ENCODE measurements around the gene ANP32D.
"Not testable (repeated sequence)": the region's sequence is repeated elsewhere in the genome, so short reads cannot be mapped to it uniquely, and the experiment has no call there.

ANP32D gene

DNA sequence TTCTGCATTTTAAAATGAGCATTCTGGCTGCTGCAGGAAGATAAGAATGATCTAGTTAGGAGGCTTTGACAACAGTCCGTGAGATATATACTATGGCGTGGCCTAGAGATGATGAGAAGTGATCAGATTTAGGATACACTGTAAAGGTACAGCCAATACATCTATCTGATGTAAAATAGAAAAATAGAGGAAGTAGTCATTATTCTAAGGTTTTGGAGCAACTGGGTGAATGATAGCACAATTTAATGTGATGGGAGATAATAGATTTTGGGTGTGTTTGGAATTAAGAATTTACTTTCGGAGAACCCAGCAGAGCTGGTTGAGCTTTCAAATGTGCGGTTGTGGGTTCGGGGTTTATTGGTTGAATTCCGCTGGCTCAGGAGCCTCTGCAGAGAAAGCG, at the start of gene ANP32D:
ANP32D (plus strand) TSS at position 301 of the 400 bp plus-strand sequence. CDS start 106 bp downstream, outside the sequence.
- no peak for DNase-seq

DNA sequence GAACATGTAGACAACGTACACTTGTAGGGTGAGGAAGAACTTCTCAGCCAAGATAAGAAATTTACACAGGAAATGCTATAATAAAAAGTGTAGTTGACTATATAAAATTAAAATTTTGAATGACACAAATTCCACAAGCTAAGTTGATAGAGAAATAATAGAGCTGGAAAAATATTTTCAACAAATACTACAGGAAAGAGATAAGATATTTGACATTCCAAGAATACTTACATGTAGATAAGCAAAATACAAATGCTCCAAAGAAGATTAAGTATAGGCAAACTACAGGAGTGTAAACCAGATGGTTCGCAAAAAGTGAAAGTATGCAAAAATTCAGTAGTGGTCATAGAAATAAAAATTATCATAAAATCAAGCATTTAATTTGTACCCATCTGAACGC, 49.2 kb upstream of the ANP32D start:
- DNase-seq: no peak

DNA sequence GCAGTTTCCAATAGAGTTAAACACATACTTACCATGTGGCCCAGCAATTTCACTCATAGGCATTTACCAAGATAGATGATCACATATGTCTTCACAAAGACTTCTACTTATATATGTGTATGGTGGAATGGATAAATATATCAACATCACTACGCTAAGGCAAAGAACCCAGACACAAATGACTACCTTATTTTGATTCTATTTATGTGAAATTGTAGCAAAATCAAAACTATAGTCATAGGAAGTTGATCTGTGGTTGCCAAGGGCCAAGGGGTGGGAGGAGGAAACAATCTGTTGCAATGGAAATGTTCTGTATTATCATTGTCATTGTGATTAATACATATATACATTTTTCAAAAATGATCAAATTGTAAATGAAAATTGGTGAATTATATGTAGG, 47.7 kb upstream of the ANP32D start:
- no peak for DNase-seq

DNA sequence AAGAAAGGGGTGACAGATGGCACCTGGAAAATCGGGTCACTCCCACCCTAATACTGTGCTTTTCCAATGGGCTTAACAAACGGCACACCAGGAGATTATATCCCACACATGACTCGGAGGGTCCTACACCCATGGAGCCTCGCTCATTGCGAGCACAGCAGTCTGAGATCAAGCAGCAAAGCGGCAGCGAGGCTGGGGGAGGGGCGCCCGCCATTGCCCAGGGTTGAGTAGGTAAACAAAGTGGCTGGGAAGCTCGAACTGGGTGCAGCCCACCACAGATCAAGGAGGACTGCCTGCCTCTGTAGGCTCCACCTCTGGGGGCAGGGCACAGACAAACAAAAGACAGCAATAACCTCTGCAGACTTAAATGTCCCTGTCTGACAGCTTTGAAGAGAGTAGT, 38.3 kb upstream of the ANP32D start:
- DNase-seq: not testable (repeated sequence)

DNA sequence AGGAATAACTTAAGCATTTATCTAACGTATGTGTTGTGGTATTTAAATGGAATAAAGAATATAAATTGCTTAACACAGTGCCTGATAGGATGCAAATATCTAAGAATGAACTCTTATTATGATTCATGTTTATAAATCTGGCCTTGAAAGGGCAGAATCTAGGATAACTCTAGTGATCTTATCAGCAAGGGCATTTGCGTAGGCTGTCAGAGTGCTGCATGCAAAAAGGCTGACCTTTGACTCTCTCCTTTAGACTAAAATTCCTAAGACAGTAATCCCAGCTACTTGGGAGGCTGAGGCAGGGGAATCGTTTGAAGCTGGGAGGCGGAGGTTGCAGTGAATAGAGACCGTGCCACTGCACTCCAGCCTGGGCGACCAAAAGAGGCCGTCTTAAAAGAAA, 31.3 kb upstream of the ANP32D start:
- DNase-seq: no peak

DNA sequence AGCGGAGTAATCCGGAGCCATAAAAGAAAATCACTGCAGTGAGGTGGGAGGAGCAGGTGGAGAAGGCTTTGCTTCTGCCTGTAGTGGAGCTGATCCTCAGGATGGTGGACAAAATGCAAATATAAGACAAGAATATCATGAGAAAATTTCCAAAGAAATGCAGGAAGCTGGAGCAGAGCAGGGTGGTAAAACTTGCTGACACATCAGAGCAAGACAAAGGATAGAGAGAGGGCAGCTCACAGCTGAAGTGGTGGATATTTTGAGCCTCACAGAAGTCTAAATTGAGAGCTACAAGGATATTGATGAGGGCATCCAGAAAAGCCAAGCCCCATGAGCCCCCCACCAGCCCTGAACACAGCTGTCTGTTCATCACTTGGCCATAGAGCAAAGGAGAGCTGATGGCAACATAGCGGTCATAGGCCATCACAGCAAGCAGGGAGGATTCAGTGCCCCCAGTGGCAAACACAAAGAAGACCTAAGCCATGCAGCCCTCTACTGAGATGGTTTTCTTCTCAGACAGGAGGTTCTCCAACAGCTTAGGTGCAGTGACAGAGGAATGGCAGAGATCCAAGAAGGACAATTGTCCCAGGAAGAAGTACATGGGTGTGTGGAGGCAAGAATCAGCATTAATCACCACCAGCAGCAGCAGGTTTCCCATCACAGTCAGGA, 30.0 kb upstream of the ANP32D start:
- no peak for DNase-seq

DNA sequence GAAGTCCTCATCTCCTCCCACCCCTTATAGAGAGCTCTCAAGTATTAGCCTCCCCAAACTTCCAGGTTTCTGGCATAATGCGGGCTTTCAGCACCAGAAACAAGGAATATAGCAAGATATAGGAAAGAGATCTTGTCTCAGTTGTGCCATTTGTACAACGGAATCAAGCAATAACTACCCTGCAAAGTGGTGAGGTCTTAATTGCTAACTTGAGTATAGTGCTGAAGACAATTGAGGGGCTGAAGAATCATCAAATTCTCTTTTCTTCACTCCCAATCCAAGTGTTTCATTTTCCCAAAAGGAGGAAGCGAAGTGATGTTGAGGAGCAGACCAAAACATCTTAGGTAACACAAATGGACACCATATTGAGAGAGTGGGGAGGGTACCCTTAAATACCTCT, 26.8 kb upstream of the ANP32D start:
- DNase-seq: no peak

DNA sequence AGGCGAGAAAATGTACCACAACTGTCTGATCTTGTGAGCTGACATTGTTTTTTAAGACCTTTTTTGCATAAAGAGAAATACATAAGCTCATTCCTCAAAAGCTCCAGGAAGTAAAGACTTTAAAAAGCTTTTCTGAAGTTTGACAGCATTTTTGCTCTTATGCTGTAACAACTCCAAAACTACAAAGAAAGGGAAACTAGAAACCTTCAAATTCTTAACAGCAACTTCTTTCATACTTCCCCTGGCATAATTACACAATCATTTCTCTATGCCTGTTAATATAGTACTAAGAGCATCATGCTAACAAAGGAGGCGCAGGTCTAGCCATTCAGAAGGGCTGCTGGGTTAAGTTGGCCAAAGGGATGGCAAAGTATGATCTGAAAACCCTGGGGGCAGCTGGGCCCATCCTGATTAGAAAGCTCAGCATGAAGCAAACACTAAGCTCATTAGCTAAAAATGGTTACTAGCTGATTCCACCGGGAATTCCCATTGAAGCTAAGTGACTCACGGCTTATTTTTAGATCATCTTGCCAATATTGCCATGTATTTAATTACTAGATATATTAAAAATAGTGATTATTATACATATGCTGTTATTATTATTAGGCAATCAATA, 26.1 kb upstream of the ANP32D start:
- DNase-seq: no peak

DNA sequence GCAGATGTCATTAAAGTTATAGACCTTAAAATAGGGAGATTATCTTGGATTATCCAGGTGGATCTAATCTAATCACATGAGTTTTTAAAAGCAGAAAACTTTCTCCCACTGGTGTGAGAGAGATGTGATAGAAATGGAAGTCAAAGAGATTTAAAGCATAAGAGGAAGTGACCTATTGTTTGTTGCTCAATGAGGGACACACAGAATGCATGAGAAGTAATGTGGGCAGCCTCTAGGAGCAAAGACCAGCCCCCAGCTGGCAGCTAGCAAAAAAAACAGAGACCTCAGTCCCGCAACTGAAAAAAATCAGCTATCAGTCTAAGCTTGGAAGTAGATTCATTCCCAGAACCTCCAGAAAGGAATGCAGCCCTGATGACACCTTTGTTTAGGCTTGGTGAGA, 24.6 kb upstream of the ANP32D start:
- DNase-seq: no peak

DNA sequence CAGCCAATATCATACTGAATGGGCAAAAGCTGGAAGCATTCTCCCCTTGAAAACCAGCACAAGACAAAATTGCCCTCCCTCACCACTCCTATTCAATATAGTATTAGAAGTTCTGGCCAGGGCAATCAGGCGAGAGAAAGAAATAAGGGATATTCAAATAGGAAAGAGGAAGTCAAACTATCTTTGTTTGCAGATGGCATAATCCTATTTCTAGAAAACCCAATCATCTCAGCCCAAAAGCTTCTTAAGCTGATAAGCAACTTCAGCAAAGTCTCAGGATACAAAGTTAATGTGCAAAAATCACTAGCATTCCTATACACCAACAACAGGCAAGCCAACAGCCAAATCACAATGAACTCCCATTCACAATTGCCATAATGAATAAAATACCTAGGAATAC, 21.0 kb upstream of the ANP32D start:
- DNase-seq: no peak

DNA sequence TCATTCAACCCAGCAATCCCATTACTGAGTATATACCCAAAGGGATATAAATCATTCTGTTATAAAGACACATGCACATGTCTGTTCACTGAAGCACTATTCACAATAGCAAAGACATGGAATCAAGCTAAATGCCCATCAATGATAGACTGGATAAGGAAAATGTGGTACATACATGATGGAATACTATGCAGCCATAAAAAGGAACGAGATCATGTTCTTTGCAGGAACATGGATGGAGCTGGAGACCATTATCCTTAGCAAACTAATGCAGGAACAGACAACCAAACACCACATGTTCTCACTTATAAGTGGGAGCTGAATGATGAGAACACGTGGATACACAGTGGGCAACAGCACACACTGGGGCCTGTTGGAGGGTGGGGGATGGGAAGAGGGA, 19.4 kb upstream of the ANP32D start:
- DNase-seq: not testable (repeated sequence)

DNA sequence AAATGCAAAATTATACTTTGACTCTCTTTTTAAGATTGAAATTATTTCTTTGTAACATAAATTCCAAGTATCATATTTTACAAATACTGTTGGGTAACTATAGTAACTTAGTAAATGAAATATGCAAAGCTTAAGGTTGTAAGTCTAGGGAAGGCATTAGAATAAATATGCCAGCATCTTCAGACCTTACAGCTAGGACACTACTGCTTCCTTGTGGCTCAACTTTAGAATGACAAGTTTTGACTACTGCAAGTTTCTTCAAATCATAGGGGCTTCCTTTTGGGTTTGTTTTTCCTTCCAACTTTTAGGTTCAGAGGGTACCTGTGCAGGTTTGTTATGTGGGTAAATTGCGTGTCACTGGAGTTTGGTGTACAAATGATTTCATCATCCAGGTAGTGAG, 17.7 kb upstream of the ANP32D start:
- no peak for DNase-seq

DNA sequence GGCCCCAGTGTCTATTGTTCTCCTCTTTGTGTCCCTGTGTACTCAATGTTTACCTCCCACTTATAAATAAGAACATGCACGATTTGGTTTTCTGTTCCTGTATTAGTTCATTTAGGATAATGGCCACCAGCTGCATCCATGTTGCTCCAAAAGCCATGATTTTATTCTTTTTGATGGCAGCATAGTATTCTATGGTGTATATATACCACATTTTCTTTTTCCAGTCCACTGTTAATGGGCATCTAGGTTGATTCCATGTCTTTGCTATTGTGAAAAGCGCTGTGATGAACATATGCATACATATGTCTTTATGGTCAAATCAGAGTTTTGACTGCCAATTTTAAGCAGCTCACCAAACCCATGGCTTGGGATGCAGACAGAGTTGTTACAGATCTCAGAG, 17.2 kb upstream of the ANP32D start:
- no peak for DNase-seq

DNA sequence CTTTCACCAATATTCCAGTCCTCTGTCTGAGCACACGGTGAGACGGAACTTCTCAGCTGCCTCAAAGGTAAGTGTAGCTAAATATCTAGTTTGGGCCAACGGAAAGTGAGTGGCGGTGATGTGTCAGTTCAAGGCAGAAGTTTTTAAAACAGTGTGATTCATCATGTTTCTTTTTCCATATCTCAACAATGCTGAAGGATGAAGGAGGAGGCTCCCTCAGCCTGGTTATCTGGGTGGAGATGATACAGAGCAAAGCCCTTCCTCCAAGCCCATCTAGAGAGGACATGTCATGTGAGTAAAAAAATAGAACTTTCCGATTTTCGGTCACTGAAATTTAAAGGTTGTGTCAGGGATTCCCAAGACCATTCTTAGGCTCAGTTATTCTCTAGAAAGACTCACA, 13.1 kb upstream of the ANP32D start:
- DNase-seq: no peak

DNA sequence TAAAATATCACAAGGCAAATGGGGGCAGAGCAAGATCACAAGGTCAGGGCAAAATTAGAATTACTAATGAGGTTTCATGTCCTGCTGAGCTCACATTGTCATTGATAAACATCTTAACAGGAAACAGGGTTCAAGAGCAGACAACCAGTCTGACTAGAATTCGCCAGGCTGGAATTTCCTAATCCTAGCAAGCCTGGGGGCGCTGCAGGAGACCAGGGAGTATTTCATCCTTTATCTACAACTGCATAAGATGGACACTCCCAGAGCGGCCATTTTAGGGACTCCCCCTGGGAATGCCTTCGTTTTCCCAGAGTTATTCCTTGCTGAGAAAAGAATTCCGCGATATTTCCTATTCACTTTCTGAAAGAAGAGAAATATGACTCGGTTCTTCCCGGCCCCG, 3.3 kb upstream of the ANP32D start:
- DNase-seq: not testable (repeated sequence)

DNA sequence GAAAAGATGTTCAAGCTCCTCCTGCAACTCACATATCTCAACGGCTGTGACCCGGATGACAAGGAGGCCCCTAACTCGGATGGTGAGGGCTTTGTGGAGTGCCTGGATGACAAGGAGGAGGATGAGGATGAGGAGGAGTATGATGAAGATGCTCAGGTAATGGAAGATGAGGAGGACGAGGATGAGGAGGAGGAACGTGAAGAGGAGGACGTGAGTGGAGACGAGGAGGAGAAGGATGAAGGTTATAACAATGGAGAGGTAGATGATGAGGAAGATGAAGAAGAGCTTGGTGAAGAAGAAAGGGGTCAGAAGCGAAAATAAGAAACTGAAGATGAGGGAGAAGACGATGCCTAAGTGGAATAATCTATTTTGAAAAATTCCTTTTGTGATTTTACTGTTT, 702 bp downstream of the ANP32D start:
- no peak for DNase-seq

DNA sequence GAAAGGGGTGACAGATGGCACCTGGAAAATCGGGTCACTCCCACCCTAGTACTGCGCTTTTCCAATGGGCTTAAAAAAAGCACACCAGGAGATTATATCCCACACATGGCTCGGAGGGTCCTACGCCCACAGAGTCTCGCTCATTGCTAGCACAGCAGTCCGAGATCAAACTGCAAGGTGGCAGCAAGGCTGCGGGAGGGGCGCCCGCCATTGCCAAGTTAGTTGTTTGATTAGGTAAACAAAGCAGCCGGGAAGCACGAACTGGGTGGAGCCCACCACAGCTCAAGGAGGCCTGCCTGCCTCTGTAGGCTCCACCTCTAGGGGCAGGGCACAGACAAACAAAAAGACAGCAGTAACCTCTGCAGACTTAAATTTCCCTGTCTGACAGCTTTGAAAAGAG, 2.1 kb downstream of the ANP32D start:
- not testable (repeated sequence) for DNase-seq

DNA sequence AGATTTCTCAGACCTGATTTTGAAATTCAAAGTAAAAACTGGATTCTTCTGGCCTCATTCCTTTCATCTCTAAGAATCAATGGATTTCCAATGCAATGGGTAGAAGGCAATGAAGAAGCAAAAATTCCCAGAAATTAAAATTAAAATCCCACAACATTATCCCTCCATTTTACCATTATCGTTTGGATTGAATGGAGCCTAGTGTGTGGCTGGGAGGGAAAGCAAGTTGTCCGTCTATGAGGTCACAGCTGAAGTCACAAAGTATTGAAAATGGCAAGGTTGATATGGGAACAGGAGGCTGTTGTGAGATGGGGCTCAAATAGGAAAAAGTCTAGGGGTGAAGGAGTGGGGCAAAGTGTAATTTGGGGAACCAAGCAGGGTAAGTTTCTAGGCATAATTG, 9.8 kb downstream of the ANP32D start, which contains the start of gene C12orf54:
C12orf54 (plus strand) TSS at position 301 of the 400 bp plus-strand sequence. CDS start 799 bp downstream, outside the sequence.
- no peak for DNase-seq

DNA sequence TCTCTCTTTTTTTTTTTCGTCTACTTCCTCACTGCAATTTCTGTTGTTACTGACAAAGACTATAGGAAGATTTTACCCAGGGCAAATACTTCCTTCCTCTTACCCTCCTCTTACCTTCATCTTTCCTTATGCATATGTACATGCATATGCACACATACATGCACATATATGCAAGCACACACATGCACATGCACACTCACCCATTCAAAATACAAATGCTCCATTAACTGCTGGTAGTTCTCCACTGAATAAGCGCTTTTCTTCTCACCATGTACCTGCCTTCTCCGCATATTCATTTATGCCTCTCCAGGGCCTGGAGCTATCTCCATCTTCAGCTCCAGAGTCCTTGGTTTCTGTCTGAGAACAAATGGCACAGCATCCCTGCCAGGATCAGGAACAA, 10.6 kb downstream of the ANP32D start:
- no peak for DNase-seq

DNA sequence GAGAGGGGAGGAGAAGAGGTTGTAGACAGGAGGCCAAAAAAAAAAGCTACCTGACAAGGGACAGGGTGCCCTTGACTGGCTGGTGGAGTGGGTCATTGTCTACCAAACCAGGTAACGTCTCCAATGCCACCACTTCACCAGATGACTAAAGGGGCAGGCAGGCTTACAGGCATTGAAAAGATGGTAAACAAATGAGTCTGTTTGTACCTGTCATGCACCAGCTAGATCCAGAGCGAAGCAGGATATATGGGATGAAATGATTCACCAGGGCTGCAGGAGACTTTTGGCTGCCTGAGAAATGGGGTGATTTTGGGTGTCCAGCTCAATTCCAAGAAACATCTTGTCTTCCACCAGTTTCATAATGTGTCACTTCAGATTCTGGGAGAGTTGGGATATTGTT, 13.9 kb downstream of the ANP32D start:
- DNase-seq: no peak

DNA sequence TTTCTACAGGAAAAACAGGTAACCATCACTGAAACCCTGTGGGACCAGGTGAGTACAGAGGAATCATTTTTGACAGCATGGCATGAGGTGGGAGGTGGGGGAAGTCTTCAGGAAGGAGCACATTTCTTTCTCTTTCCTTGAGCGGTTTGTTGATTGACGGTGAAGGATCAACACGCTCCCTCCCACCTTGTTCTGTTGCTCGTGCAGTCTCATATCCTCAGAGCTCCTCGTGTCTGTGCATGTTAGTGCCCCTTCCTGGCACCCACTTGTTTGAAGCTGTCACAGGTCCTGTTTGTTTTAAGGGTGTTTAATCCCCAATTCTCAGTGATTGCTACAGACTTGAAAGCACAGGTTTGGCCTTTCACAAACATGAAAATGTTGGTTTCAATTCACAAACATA, 14.3 kb downstream of the ANP32D start:
- no peak for DNase-seq

DNA sequence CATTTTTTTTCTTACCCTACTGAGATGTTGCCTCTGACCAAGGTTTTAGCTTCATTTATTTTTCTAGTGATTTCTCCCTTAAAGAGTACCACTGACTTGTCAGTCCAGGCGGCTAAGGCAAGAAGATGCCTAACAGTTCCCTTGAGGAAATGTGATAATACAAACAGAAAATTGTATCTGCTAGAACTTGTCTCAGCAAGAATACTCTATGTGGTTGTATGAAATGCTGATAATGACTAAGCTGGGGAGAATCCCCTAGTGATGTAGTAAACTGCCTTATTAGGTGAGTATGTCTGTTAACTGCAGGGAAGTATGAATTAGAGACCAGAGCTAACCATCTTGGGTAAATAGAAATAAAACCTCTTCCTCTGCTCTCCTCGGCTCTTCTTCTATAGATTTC, 16.7 kb downstream of the ANP32D start:
- no peak for DNase-seq

DNA sequence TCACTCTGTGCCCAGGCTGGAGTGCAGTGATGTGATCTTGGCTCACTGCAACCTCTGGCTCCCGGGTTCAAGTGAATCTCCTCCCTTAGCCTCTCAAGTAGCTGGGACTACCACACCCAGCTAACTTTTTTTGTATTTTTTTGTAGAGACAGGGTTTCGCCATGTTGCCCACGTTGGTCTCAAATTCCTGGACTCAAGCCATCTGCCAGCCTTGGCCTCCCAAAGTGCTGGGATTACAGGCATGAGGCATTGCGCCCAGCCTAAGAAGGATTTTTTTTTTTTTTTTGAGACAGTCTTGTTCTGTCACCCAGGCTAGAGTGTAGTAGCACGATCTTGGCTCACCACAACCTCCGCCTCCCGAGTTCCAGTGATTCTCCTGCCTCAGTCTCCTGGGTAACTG, 17.1 kb downstream of the ANP32D start:
- DNase-seq: not testable (repeated sequence)

DNA sequence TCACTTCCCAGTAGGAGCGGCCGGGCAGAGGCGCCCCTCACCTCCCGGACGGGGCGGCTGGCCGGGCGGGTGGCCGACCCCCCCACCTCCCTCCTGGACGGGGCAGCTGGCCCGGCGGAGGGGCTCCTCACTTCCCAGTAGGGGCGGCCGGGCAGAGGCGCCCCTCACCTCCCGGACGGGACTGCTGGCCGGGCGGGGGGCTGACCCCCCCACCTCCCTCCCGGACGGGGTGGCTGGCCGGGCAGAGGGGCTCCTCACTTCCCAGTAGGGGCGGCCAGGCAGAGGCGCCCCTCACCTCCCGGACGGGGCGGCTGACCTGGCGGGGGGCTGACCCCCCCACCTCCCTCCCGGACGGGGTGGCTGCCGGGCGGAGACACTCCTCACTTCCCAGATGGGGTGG, 27.9 kb downstream of the ANP32D start:
- DNase-seq: not testable (repeated sequence)

DNA sequence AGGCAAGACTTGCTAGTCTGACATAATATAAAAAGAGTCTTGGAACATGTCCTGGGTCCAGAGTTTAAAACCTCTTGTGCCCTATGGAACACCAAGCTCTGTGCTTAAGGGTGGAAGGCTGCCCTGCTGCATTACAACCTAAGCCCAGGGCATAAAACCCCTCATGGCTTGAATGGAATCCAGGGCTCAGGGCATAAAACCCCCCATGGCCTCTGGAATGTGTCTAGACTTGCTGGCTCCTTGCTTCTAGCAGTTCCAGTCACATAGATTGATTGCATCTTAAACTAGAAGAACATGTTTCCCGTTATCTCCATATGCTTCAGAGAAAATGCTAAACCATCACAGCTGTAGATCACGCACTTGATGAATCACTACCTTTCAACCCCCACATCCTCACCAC, 34.5 kb downstream of the ANP32D start:
- not testable (repeated sequence) for DNase-seq

All from activated CD4-positive, alpha-beta T cell treated with anti-CD3 and anti-CD28 coated beads, Interleukin-2, amount 50 U/mL, for 48 hours (primary cell).